HG03139 (cell line): ENCODE results near the gene GSDMA.
"Not testable (repeated sequence)": the region's sequence is repeated elsewhere in the genome, so short reads cannot be mapped to it uniquely, and the experiment has no call there.

ENCODE experiments used
- ATAC-seq: cut with Tn5 transposase; IDR thresholded peaks from one replicate; pipeline ENCODE4 v1.9.1; 2021; ENCODE audit not compliant: unreplicated experiment

GSDMA gene

DNA sequence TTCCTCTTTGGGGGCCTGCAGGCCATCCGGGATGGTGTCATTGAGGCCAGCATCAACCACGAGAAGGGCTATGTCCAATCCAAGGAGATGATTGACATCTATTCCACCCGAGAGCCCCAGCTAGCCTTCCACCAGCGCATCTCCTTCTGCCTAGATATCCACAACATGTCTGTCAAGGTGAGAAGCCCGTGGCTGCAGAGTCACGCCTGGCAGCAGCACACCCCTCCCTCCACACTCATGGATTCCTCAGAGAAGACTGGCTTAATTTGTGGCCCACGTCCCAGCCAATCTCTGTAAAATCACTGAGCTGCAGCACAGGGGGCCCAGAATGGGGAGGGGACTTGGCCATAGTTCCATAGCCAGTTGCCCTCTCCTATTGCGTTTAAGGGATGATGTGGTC is 33.4 kb downstream of the GSDMA start:
- no peak for ATAC-seq

DNA sequence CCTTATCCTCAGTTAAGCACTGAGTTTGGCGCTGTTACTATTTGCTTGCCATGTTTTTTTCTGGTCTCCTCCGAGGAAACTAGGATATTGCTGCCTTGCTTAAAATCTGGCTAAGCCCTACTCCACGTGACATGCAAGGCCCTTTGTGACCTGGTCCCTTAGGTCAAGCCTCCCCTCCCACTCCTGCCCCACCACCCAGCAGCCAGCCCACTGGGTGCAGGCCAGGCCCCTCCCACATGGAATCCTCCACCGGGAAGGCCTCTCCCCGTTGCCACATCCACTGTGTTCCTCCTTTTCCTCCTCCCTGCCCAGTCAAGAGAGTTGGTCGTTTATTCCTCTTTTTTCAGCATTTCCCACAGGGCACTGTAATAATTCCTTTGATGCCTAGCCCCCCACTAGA is 34.0 kb downstream of the GSDMA start:
- ATAC-seq, result no peak

DNA sequence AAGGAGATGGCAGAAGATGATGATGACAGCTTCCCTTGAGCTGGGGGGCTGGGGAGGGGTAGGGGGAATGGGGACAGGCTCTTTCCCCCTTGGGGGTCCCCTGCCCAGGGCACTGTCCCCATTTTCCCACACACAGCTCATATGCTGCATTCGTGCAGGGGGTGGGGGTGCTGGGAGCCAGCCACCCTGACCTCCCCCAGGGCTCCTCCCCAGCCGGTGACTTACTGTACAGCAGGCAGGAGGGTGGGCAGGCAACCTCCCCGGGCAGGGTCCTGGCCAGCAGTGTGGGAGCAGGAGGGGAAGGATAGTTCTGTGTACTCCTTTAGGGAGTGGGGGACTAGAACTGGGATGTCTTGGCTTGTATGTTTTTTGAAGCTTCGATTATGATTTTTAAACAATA is 34.7 kb downstream of the GSDMA start:
- no peak for ATAC-seq

DNA sequence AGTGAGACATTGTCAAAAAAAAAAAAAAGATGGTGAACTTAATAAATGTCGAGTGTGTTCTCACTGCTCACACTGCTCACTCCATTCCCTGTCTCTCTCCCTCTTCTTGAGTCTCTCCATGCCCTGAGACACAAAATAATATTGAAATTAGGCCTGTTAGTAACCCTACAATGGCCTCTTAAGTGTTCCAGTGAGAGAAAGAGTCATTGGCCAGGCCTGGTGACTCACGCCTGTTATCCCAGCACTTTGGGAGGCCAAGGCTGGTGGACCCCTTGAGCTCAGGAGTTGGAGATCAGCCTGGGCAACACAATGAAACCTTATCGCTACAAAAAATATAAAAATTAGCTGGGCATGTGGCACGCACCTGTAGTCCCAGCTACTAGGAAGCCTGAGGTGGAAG is 36.3 kb downstream of the GSDMA start:
- no peak for ATAC-seq

DNA sequence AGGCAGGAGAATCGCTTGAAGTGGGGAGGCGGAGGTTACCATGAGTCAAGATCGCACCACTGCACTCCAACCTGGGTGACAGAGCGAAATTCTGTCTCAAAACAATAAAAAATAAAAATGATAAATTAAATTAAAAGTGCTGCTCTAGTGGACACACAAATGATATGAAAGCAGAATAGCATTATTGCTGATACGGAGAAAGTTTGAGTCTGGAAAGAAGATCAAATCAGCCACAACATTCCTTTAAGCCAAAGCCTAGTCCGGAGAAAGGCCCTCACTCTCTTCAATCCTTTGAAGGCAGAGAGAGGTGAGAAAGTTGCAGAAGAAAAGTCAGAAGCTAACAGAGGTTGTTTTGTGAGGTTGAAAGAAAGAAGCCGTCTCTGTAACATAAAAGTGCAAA is 37.4 kb downstream of the GSDMA start:
- ATAC-seq, result no peak

DNA sequence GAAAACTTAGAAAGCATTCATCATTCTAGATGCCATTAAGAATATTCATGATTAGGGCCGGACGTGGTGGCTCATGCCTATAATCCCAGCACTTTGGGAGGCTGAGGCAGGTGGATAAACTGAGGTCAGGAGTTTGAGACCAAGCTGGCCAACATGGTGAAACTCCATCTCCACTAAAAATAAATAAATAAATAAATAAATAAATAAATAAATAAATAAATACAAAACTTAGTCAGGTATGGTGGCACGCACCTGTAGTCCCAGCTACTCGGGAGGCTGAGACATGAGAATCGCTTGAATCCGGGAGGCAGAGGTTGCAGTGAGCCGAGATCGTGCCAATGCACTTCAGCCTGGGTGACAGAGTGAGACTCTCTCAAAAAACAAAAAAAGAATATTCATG is 38.5 kb downstream of the GSDMA start:
- not testable (repeated sequence) for ATAC-seq

DNA sequence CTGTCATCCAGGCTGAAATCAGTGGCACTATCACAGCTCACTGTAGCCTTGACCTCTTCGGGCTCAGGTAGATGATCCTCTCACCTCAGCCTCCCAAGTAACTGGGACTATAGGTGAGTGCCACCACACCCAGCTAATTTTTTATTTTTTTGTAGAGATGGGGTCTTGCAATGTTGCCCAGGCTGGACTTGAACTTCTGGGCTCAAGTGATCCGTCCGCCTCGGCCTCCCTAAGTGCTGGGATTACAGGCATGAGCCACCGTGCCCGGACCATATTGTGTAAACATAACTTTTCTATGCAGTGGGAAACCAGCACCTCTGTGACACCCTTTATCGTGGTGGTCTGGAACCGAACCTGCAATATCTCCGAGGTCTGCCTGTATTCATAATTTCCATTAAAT is 41.3 kb downstream of the GSDMA start:
- ATAC-seq, result no peak

DNA sequence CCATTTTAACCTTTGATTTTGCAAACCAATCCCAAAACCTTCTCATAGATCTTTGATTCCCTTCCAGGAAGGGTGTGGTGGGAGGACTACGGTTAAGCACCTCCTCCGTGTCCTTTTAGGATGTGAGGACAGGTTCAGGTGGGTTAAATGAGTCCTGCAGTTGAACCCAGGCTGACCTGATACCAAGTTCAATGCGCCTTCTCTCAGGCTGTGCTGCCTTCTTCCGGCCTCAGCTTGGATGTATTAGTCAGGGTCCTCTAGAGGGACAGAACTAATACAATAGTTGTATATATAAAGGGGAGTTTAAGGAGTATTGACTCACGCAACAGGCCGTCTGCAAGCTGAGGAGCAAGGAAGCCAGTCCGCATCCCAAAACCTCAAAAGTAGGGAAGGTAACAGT is 41.9 kb downstream of the GSDMA start:
- no peak for ATAC-seq

DNA sequence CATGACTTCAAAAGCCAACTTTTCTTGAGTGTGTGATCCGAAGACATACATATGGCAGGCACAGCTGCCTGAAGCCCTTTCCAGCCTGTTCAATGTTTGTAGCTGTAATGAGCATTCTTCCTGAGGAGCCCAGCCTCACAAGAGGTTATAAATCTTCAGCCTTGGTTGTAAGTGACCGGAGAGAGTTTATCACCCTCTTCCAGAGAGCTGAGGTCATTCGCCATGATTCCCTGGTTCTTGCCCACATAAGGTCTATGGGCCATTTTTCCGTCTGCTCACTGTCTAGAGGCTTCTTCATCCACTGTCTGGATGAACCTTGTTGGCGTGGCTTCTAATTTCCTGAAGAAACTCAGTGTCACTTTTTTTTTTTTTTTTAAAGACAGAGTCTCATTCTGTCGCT is 42.7 kb downstream of the GSDMA start:
- ATAC-seq, result no peak

DNA sequence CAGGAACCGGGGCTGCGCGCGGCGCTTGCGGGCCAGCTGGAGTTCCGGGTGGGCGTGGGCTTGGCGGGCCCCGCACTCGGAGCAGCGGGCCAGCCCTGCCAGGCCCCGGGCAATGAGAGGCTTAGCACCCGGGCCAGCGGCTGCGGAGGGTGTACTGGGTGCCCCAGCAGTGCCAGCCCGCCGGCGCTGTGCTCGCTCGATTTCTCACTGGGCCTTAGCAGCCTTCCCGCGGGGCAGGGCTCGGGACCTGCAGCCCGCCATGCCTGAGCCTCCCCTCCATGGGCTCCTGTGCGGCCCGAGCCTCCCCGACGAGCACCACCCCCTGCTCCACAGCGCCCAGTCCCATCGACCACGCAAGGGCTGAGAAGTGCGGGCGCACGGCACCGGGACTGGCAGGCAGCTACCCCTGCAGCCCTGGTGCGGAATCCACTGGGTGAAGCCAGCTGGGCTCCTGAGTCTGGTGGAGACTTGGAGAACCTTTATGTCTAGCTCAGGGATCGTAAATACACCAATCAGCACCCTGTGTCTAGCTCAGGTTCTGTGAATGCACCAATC is 48.2 kb downstream of the GSDMA start:
- ATAC-seq, result not testable (repeated sequence)

DNA sequence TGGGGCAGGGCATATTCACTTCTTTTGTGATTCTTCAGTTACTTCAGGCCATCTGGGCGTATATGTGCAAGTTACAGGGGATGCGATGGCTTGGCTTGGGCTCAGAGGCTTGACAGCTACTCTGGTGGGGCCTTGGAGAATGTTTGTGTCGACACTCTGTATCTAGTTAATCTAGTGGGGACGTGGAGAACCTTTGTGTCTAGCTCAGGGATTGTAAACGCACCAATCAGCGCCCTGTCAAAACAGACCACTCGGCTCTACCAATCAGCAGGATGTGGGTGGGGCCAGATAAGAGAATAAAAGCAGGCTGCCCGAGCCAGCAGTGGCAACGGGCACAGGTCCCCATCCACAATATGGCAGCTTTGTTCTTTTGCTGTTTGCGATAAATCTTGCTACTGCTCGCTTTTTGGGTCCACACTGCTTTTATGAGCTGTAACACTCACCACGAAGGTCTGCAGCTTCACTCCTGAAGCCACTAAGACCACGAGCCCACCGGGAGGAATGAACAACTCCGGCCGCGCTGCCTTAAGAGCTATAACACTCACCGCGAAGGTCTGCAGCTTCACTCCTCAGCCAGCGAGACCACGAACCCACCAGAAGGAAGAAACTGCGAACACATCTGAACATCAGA is 49.3 kb downstream of the GSDMA start:
- ATAC-seq, result not testable (repeated sequence)

DNA sequence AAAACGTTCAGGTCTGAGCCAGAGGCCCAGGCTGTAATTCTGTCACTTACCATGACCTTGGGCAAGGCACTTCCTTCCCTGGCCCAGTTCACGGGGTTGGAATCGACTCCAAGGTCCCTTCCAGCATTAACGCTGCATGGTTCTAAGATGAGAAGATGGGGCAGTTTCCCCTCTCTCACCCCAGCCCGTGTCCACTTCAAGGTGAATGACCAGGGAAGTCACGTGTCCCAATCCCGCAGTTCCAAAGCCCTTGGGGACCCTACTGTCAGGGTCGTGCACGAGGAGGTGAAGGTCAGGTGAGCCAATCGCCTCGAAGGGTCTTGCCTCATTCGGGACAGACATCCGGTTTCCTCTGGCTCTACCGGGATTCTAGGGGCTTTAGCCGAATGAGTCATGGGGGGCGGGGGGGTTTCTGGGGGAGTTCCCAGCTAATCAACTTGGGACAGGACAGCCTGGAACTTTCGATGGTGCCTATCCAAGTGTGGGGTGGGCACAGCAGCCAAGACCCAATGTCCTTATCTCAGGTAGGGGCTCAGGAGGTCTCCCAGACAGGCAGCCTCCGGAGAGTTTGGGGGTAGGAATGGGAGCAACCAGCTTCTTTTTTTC is 51.7 kb downstream of the GSDMA start:
- no peak for ATAC-seq

DNA sequence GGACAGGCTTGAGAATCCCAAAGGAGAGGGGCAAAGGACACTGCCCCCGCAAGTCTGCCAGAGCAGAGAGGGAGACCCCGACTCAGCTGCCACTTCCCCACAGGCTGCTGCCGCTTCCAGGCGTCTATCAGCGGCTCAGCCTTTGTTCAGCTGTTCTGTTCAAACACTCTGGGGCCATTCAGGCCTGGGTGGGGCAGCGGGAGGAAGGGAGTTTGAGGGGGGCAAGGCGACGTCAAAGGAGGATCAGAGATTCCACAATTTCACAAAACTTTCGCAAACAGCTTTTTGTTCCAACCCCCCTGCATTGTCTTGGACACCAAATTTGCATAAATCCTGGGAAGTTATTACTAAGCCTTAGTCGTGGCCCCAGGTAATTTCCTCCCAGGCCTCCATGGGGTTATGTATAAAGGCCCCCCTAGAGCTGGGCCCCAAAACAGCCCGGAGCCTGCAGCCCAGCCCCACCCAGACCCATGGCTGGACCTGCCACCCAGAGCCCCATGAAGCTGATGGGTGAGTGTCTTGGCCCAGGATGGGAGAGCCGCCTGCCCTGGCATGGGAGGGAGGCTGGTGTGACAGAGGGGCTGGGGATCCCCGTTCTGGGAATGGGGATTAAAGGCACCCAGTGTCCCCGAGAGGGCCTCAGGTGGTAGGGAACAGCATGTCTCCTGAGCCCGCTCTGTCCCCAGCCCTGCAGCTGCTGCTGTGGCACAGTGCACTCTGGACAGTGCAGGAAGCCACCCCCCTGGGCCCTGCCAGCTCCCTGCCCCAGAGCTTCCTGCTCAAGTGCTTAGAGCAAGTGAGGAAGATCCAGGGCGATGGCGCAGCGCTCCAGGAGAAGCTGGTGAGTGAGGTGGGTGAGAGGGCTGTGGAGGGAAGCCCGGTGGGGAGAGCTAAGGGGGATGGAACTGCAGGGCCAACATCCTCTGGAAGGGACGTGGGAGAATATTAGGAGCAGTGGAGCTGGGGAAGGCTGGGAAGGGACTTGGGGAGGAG is 52.5 kb downstream of the GSDMA start, which contains the start of gene CSF3:
Gene CSF3, plus strand, starts transcription at position 436 of the 993 bp plus-strand sequence. Its CDS starts 35 bp downstream, at position 471.
- no peak for ATAC-seq

DNA sequence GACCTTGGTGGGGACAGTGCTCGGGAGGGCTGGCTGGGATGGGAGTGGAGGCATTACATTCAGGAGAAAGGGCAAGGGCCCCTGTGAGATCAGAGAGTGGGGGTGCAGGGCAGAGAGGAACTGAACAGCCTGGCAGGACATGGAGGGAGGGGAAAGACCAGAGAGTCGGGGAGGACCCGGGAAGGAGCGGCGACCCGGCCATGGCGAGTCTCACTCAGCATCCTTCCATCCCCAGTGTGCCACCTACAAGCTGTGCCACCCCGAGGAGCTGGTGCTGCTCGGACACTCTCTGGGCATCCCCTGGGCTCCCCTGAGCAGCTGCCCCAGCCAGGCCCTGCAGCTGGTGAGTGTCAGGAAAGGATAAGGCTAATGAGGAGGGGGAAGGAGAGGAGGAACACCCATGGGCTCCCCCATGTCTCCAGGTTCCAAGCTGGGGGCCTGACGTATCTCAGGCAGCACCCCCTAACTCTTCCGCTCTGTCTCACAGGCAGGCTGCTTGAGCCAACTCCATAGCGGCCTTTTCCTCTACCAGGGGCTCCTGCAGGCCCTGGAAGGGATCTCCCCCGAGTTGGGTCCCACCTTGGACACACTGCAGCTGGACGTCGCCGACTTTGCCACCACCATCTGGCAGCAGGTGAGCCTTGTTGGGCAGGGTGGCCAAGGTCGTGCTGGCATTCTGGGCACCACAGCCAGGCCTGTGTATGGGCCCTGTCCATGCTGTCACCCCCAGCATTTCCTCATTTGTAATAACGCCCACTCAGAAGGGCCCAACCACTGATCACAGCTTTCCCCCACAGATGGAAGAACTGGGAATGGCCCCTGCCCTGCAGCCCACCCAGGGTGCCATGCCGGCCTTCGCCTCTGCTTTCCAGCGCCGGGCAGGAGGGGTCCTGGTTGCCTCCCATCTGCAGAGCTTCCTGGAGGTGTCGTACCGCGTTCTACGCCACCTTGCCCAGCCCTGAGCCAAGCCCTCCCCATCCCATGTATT is 53.5 kb downstream of the GSDMA start:
- ATAC-seq, result no peak

DNA sequence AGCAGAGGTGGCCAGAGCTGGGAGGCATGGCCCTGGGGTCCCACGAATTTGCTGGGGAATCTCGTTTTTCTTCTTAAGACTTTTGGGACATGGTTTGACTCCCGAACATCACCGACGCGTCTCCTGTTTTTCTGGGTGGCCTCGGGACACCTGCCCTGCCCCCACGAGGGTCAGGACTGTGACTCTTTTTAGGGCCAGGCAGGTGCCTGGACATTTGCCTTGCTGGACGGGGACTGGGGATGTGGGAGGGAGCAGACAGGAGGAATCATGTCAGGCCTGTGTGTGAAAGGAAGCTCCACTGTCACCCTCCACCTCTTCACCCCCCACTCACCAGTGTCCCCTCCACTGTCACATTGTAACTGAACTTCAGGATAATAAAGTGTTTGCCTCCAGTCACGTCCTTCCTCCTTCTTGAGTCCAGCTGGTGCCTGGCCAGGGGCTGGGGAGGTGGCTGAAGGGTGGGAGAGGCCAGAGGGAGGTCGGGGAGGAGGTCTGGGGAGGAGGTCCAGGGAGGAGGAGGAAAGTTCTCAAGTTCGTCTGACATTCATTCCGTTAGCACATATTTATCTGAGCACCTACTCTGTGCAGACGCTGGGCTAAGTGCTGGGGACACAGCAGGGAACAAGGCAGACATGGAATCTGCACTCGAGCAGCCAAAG is 54.7 kb downstream of the GSDMA start:
- ATAC-seq, result no peak

DNA sequence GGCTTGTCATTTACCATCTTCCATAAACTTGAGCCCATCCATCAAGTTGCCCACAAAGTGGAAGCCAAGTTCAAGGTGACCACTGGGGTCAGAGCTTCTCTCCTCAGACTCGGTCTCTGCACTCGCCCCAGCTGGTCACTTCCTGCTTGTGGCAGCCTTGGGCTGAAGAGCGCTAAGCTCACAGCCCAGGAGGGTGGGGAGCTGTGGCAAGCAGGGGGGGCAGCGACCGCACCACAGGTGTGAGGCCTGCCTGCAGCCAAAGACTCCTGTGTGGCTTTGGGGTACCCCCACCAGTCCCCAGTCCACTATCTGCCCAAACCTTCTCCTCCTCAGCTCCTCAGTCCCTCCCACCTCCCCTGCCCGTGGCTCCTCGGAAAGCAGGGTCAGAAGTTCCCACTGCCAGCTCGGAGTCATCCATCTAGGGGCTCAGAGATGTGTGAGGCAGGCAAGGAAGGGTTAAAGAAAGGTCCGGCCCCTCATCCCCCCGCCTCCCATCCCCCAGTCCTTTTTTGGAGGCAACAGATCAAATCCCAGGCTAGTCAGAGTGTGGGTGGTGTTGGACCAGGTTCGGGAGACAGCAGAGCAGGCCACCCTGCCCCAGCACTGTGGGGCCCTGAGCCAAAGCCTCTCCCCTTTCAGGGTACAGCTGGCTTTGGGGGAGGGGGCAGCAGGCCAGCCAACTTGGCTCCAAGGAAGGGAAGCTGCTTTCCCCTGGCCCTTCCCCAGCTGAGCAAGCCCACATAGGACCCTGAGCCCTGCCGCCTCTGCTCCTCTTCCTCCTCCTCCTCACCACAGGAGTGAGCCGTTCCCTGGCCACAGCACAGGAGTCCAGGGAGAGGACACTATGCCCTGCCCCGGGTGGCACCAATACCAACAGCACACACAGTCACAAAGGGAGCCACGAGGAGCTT is 55.7 kb downstream of the GSDMA start:
- ATAC-seq, result no peak

DNA sequence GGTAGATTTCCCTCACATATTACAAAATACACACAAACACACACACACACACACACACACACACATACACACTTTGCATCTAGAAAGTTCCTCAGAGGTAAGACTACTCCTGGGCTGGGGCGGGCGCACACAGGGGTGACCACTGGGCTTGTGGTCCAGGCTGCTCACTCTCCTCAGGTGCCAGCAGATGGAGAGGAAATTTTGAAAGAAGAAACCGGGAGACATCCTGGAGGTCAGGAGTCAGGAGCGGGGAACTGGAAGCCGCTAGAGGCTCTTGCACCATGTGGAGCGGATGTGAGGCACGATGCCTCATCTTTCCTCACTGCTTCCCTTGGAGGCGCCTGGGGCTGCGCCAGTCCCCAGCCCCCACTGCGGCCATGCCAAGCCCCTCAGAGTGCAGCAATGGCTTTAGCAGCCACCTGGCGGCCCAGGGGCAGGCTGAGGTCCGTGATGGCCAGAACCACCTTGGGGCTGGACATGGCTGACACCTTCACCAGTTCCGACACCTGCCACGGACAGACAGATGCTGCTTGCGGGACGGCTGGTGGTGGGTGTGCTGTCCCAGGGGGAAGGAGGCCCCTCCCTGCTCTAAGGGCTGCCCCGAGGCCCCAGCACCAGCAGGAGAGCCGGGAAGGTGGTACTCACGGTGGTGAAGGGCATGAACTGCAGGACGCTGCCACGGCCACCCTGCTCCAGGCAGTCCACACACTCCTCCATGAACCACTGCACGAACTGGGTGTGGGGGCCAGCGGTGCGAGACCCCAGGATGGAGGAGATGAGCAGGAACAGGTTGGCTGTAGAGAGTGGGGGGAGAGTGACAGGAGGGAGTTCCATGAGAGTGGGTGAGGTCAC is 56.6 kb downstream of the GSDMA start:
- no peak for ATAC-seq

DNA sequence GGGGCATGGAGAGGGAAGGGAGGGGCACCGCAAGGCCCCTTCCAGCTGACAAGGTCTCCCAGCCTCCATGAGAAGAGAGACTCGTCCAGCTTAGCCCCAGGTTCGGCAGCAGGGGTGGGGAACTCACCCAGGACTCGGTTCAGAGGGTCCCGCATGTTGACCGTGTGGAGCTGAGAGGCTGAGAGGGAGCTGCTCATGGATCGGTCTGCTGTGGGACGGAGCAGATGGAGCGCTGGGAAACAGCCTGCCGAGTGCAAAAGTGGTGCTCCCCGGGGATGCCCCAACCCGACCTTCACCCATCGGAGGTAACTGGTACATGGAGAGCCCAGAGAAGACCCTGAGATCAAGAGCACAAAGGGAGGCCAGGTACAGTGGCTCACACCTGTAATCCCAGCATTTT is 57.3 kb downstream of the GSDMA start:
- ATAC-seq, result no peak
